GM12878 (cell line): ENCODE data around the gene PLS3. TPM values are rescaled to one million over a fixed set of nuclear protein-coding genes. Genes with fewer than 3 reads are reported as not detected.

ENCODE experiments used
- ATAC-seq: fragments of 200-7000 bp; cut with Tn5 transposase; 3 replicates; pipeline ENCODE4 v1.9.1; 2020; ENCODE audit warnings: mild to moderate bottlenecking, moderate library complexity
- BruUV-seq: library from RNA; stranded (reverse); fragments of 400-500 nt; replicated peaks from 2 replicates; lab custom pipeline; 2021; lab: Mats Ljungman, UMichigan
- CTCF ChIA-PET: fragments of 300-600 bp; sonication (Branson Sonifier 250); formaldehyde crosslinking; extraction: SDS; loops from one replicate; lab custom pipeline; 2021; ENCODE audit warnings: inconsistent platforms; lab: Yijun Ruan, JAX
- POLR2A ChIA-PET: fragments of 350-600 bp; formaldehyde crosslinking; extraction: SDS; loops from one replicate; lab custom pipeline; 2021; ENCODE audit warnings: inconsistent platforms; lab: Charles Lee
- RAD21 ChIA-PET: fragments of 300-600 bp; sonication (Branson Sonifier 250); formaldehyde crosslinking; loops from one replicate; lab custom pipeline; 2023; ENCODE audit warnings: antibody characterized with exemption; ENCODE audit not compliant: unreplicated experiment; lab: Charles Lee
- SMC1A ChIA-PET: fragments of 300-600 bp; sonication (Branson Sonifier 250); formaldehyde crosslinking; loops from one replicate; lab custom pipeline; 2023; ENCODE audit not compliant: unreplicated experiment, uncharacterized antibody; lab: Charles Lee
- DNase-seq: peaks from one replicate; pipeline ENCODE4 v3.0.0-alpha.2; 2011; ENCODE audit warnings: low read depth, low spot score
- FAIRE-seq: peaks from 3 replicates; lab custom pipeline; 2011; peaks lifted over from hg19 to GRCh38; lab: Jason Lieb, UNC
- H2AFZ ChIP-seq: 2 replicates; pipeline ENCODE4 v1.6.0; 2011; ENCODE audit warnings: low read depth, low read length, control low read depth; ENCODE audit not compliant: control insufficient read depth
- H3K27ac ChIP-seq: 2 replicates; pipeline ENCODE4 v1.5.1; 2011; ENCODE audit warnings: control low read depth; ENCODE audit not compliant: control insufficient read depth, insufficient read depth
- H3K27me3 ChIP-seq, 2 experiments: replicated peaks in 1 of 2; 2 replicates each; pipeline versions ENCODE4 v1.6.0 to v1.6.1; 2011; ENCODE audit warnings: low read length in 1 of 2; ENCODE audit not compliant: control insufficient read depth in 2 of 2, insufficient read depth in 2 of 2
- H3K36me3 ChIP-seq, 2 experiments: 2 replicates each; pipeline ENCODE4 v1.5.1; 2011; ENCODE audit warnings: low read length in 1 of 2; ENCODE audit not compliant: control insufficient read depth in 2 of 2, insufficient read depth in 2 of 2
- H3K4me1 ChIP-seq: 2 replicates; pipeline ENCODE4 v1.6.1; 2011; ENCODE audit warnings: mild to moderate bottlenecking, low read length, moderate library complexity, mixed read lengths; ENCODE audit not compliant: control insufficient read depth, insufficient read depth
- H3K4me2 ChIP-seq: 2 replicates; pipeline ENCODE4 v1.6.0; 2011; ENCODE audit warnings: control low read depth; ENCODE audit not compliant: control insufficient read depth, insufficient read depth
- H3K4me3 ChIP-seq: fragments of 200-600 bp; sonication (generic); 2 replicates; pipeline ENCODE4 v1.5.1; 2016
- H3K79me2 ChIP-seq: 2 replicates; pipeline ENCODE4 v1.6.0; 2011; ENCODE audit warnings: low read length; ENCODE audit not compliant: control insufficient read depth, insufficient read depth
- H3K9ac ChIP-seq: 2 replicates; pipeline ENCODE4 v1.8.0; 2011; ENCODE audit warnings: low read length, control low read depth, mixed read lengths; ENCODE audit not compliant: control insufficient read depth, insufficient read depth
- H3K9me3 ChIP-seq: replicated peaks from 3 replicates; pipeline ENCODE4 v1.5.1; 2011; ENCODE audit warnings: mild to moderate bottlenecking, low read length; ENCODE audit not compliant: control insufficient read depth, insufficient read depth
- H4K20me1 ChIP-seq: 2 replicates; pipeline ENCODE4 v1.6.0; 2011; ENCODE audit not compliant: control insufficient read depth, insufficient read depth
- CEBPZ ChIP-seq: fragments of 150-350 bp; IDR thresholded peaks from 2 replicates; pipeline ENCODE4 v1.6.1; 2016; ENCODE audit warnings: low read depth, low read length
- ELK1 ChIP-seq: IDR thresholded peaks from 2 replicates; pipeline ENCODE4 v1.6.1; 2012; ENCODE audit warnings: low read depth, low read length, improper control_type of control experiment
- GABPA ChIP-seq: IDR thresholded peaks from 2 replicates; pipeline ENCODE4 v1.6.1; 2014; ENCODE audit warnings: antibody characterized with exemption, low read depth, mild to moderate bottlenecking, inconsistent platforms
- HDAC6 ChIP-seq: fragments of 200-600 bp; sonication (generic); IDR thresholded peaks from one replicate; pipeline ENCODE4 v1.8.0; 2017; ENCODE audit warnings: antibody characterized with exemption; ENCODE audit not compliant: unreplicated experiment
- HSF1 ChIP-seq: fragments of 150-350 bp; IDR thresholded peaks from 2 replicates; pipeline ENCODE4 v1.6.1; 2014; ENCODE audit warnings: mild to moderate bottlenecking, low read depth, low read length
- MTA2 ChIP-seq: fragments of 450-650 bp; IDR thresholded peaks from 2 replicates; pipeline ENCODE4 v1.6.1; 2016; ENCODE audit warnings: low read depth, mild to moderate bottlenecking, moderate library complexity
- MYC ChIP-seq: IDR thresholded peaks from 2 replicates; pipeline ENCODE4 v1.6.1; 2011; ENCODE audit warnings: mild to moderate bottlenecking, low read length, moderate library complexity, inconsistent platforms; ENCODE audit not compliant: insufficient read depth, insufficient replicate concordance, insufficient read length, severe bottlenecking
- NFYA ChIP-seq: IDR thresholded peaks from 2 replicates; pipeline ENCODE4 v1.6.1; 2011; ENCODE audit warnings: low read depth, mild to moderate bottlenecking, low read length, improper control_type of control experiment, borderline replicate concordance
- POLR2AphosphoS2 ChIP-seq: IDR thresholded peaks from 2 replicates; pipeline ENCODE4 v1.6.1; 2011; ENCODE audit warnings: low read depth, mild to moderate bottlenecking, low read length, improper control_type of control experiment, moderate library complexity
- RCOR1 ChIP-seq: conservative IDR thresholded peaks from 2 replicates; pipeline ENCODE4 v1.6.1; 2012; ENCODE audit warnings: low read depth, low read length, improper control_type of control experiment
- STAT3 ChIP-seq: IDR thresholded peaks from 2 replicates; pipeline ENCODE4 v1.6.1; 2011; ENCODE audit warnings: low read depth, low read length, improper control_type of control experiment
- TARDBP ChIP-seq: IDR thresholded peaks from 2 replicates; pipeline ENCODE4 v1.6.1; 2016; ENCODE audit warnings: borderline replicate concordance
- TCF7 ChIP-seq: IDR thresholded peaks from 2 replicates; pipeline ENCODE4 v1.6.1; 2014; ENCODE audit warnings: antibody characterized with exemption, borderline replicate concordance
- USF2 ChIP-seq: IDR thresholded peaks from 2 replicates; pipeline ENCODE4 v1.6.1; 2011; ENCODE audit warnings: low read depth, low read length, improper control_type of control experiment, borderline replicate concordance
- ZNF384 ChIP-seq: IDR thresholded peaks from 2 replicates; pipeline ENCODE4 v1.6.1; 2012; ENCODE audit warnings: low read depth, mild to moderate bottlenecking, low read length, improper control_type of control experiment, borderline replicate concordance
- WGBS: methylation state at CpG from one replicate; pipeline ENCODE4 v1.1.6; 2016; ENCODE audit warnings: low lambda C conversion rate; ENCODE audit not compliant: insufficient replicate concordance, insufficient coverage; ENCODE audit errors: missing lambda C conversion rate; 5-methylcytosine and 5-hydroxymethylcytosine counted together
- in situ Hi-C: fragments of 300-500 bp; cut with MboI; formaldehyde crosslinking; loops from 9 replicates; pipeline ENCODE4 v1.14.3; 2018; ENCODE audit warnings: mixed read lengths
- intact Hi-C: fragments of 100-400 bp; cut with micrococcal nuclease; formaldehyde crosslinking; loops from one replicate; pipeline ENCODE4 v1.14.2; 2022; ENCODE audit not compliant: unreplicated experiment
- polyA plus RNA-seq, 11 experiments: library from polyadenylated mRNA; depleted of rRNA in 4 of 11; unstranded in 6 of 11; stranded (reverse) in 5 of 11; fragments of >200 nt; fragmentation: Nextera tagmentation in 4 of 11; fragmentation: Illumina TruSeq in 1 of 11; extraction: Ambion mirVana in 4 of 11; extraction: Trizol in 1 of 11; gene quantifications; 1 replicate in 1 of 11; 2 replicates in 10 of 11; pipeline versions ENCODE4 v1.2.1 to v1.2.3, GENCODE V29; 2011 to 2016; ENCODE audit warnings: inconsistent platforms in 2 of 11, missing spikeins in 2 of 11, low read depth in 1 of 11
- total RNA-seq, 4 experiments: library from RNA; depleted of rRNA in 3 of 4; stranded (reverse); fragments of >200 nt in 3 of 4; fragmentation: Illumina TruSeq in 1 of 4; extraction: Trizol in 1 of 4; gene quantifications; 2 replicates each; pipeline versions ENCODE4 v1.2.1 to v1.2.3, GENCODE V29; 2013 to 2021

PLS3 gene
- total and polyA plus RNA-seq, 10 of the 15 experiments (the other 5 are each of a cell fraction or from before 2014, with no cell fraction given): 47.6 to 236 (median 174) TPM

- TF ChIP-seq GABPA: no peak
- no peak for TF ChIP-seq USF2
- TF ChIP-seq MTA2: peak; percentile 58
- no peak for TF ChIP-seq TARDBP
- TF ChIP-seq STAT3: 0 out of 2 replicates have a peak, but pooled peaks have one; percentile 47
- no peak for TF ChIP-seq MYC
- TF ChIP-seq HSF1: no peak
- TF ChIP-seq HDAC6: no peak
- TF ChIP-seq, all 136 proteins: peak for 23
These were observed 56.1 kb downstream of the PLS3 start (continued) for GRCh38 chrX:115616943-115617563.

GRCh38 chrX:115622534-115622933, 61.6 kb downstream of the PLS3 start:
- no peak for ATAC-seq
- SMC1A ChIA-PET: interaction anchor here (0.7 to 1.5 kb wide), 2 partner anchors 12 to 259 kb away, joined by 3 to 4 read pairs; no protein-coding TSS in a partner anchor
- RAD21 ChIA-PET: interaction anchor here (1.4 kb wide), 1 partner anchor 19 kb away, joined by 5 read pairs; no protein-coding TSS in a partner anchor
- no peaks in the 10 kb centered on the region for H4K20me1 ChIP-seq
- no peaks in the 10 kb centered on the region for H3K36me3 ChIP-seq
- 30% methylated on average over 4 of the region's 4 CpGs for WGBS
- BruUV-seq: no TSS peak
- no peak overlapping the region for H3K4me2 ChIP-seq
- H3K9me3 ChIP-seq: no peaks in the 10 kb centered on the region
- POLR2A ChIA-PET: no interaction called here
- H3K79me2 ChIP-seq: no peaks in the 10 kb centered on the region
- H3K27me3 ChIP-seq: no peaks in the 10 kb centered on the region
- intact Hi-C loops (no loop called here), in situ Hi-C loops (no loop called here)
- H3K4me1 ChIP-seq: no peaks in the 10 kb centered on the region; the same call in 1 of the 2 replicates
- H2AFZ ChIP-seq: no peak overlapping the region
- H3K27ac ChIP-seq: no peak overlapping the region
- no peak for FAIRE-seq
- CTCF ChIA-PET: interaction anchor here (1.0 kb wide), 1 partner anchor 20 kb away, joined by 3 read pairs; no protein-coding TSS in a partner anchor
- DNase-seq: no peak
- H3K9ac ChIP-seq: no peak overlapping the region
- no peak overlapping the region for H3K4me3 ChIP-seq
- TF ChIP-seq POLR2AphosphoS2: no peak
- no peak for TF ChIP-seq RCOR1
- TF ChIP-seq ELK1: no peak
- TF ChIP-seq NFYA: no peak
- TF ChIP-seq TCF7: no peak
- no peak for TF ChIP-seq CEBPZ
- no peak for TF ChIP-seq ZNF384
